Measurements from ENCODE around the gene OR8D1.

OR8D1 gene

GRCh38 chr11:124301548-124301947 lies 12.2 kb downstream of the OR8D1 start:
- ChIA-PET CTCF (no interaction called here), POLR2A (no interaction called here)
- DNase-seq (ENCODE audit: extremely low spot score) = no peak
- TF ChIP-seq CTCF (IDR thresholded peaks at IDR 0.05; ENCODE audit: control extremely low read depth, extremely low read depth, low read depth, missing control alignments) = no peak

- no peak for DNase-seq (ENCODE audit: extremely low spot score)
- TF ChIP-seq CTCF (IDR thresholded peaks at IDR 0.05; ENCODE audit: control extremely low read depth, extremely low read depth, low read depth, missing control alignments) = no peak
- POLR2A ChIA-PET = no interaction called here
- CTCF ChIA-PET = no interaction called here
Observed at GRCh38 chr11:124297921-124298320, 15.8 kb downstream of the OR8D1 start.

- DNase-seq (ENCODE audit: extremely low spot score) = no peak
- no peak for TF ChIP-seq CTCF (IDR thresholded peaks at IDR 0.05; ENCODE audit: control extremely low read depth, extremely low read depth, low read depth, missing control alignments)
- CTCF ChIA-PET = no interaction called here
- POLR2A ChIA-PET = no interaction called here
Observed at GRCh38 chr11:124296016-124296415, 17.7 kb downstream of the OR8D1 start.

GRCh38 chr11:124294687-124295086 lies 19.1 kb downstream of the OR8D1 start:
- TF ChIP-seq CTCF (IDR thresholded peaks at IDR 0.05; ENCODE audit: control extremely low read depth, extremely low read depth, low read depth, missing control alignments) = no peak
- no peak for DNase-seq (ENCODE audit: extremely low spot score)
- ChIA-PET POLR2A (no interaction called here), CTCF (no interaction called here)

- POLR2A ChIA-PET = no interaction called here
- CTCF ChIA-PET = no interaction called here
- TF ChIP-seq CTCF (IDR thresholded peaks at IDR 0.05; ENCODE audit: control extremely low read depth, extremely low read depth, low read depth, missing control alignments) = no peak
- DNase-seq (ENCODE audit: extremely low spot score) = no peak
Observed at GRCh38 chr11:124285610-124286344, 28.0 kb downstream of the OR8D1 start.

GRCh38 chr11:124278261-124278660 lies 35.5 kb downstream of the OR8D1 start:
- no peak for TF ChIP-seq CTCF (IDR thresholded peaks at IDR 0.05; ENCODE audit: control extremely low read depth, extremely low read depth, low read depth, missing control alignments)
- ChIA-PET POLR2A (no interaction called here), CTCF (interaction anchor here (1.5 kb wide), 1 partner anchor 52 kb away, joined by 3 read pairs; no protein-coding TSS in a partner anchor)
- no peak for DNase-seq (ENCODE audit: extremely low spot score)

All from GM10248 (cell line).